Measurements from ENCODE around the gene STEAP4. TPM values are rescaled to one million over a fixed set of nuclear protein-coding genes. Genes with fewer than 3 reads are reported as not detected.

STEAP4 gene
- total and polyA plus RNA-seq, 2 donors (not counting 1 experiment from before 2014, with no cell fraction given), result 0.94 to 0.99 TPM

DNA sequence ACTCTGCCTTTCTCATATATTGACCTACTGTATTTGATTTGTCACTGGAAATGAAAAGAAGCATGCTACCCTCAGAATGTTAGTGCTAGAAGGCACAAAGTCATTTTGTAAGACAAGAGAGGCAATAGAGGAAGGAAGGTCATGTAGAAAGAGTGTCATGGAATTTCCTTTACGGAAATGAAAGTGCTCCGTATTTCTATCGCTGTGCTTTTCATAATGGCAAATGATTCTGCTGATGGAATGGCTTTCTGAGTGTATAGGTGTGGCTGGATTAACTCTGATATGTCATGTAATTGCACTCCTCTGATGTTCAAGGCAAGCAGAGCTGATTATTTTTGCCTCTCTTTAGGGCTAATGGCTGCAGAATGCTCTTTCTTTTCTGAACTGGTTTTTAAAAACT is 15.5 kb upstream of the STEAP4 start:
- DNase-seq (ENCODE audit: low read depth in 2 of 2), result no peak
- Histone ChIP-seq H3K9ac (ENCODE audit: insufficient read depth, low read length) (no peak overlapping the region), H3K79me2 (ENCODE audit: control insufficient read depth, insufficient read depth, low read length) (no peaks in the 10 kb centered on the region), H3K36me3 (ENCODE audit: control insufficient read depth, insufficient read depth, low read length) (no peaks in the 10 kb centered on the region), H3K4me2 (ENCODE audit: extremely low read depth, insufficient read depth, low read length) (no peak overlapping the region), H4K20me1 (ENCODE audit: control insufficient read depth, extremely low read depth, insufficient read depth, low read length) (no peaks in the 10 kb centered on the region), H2AFZ (ENCODE audit: low read length) (no peak overlapping the region), H3K27me3 (ENCODE audit: control insufficient read depth, insufficient read depth, low read length) (no peaks in the 10 kb centered on the region), H3K4me1 (ENCODE audit: control insufficient read depth, extremely low read depth, insufficient read depth, low read length) (no peaks in the 10 kb centered on the region), H3K9me3 (ENCODE audit: control insufficient read depth, insufficient read depth, low read depth, low read length) (no peaks in the 10 kb centered on the region), H3K4me3 (replicated peaks in 1 of 4; ENCODE audit: control extremely low read depth in 1 of 4, insufficient read depth in 1 of 4, low read depth in 3 of 4, low read length in 4 of 4) (no peak overlapping the region), H3K27ac (ENCODE audit: insufficient read depth, low read length) (no peak overlapping the region)
- TF ChIP-seq, protein P1, sequence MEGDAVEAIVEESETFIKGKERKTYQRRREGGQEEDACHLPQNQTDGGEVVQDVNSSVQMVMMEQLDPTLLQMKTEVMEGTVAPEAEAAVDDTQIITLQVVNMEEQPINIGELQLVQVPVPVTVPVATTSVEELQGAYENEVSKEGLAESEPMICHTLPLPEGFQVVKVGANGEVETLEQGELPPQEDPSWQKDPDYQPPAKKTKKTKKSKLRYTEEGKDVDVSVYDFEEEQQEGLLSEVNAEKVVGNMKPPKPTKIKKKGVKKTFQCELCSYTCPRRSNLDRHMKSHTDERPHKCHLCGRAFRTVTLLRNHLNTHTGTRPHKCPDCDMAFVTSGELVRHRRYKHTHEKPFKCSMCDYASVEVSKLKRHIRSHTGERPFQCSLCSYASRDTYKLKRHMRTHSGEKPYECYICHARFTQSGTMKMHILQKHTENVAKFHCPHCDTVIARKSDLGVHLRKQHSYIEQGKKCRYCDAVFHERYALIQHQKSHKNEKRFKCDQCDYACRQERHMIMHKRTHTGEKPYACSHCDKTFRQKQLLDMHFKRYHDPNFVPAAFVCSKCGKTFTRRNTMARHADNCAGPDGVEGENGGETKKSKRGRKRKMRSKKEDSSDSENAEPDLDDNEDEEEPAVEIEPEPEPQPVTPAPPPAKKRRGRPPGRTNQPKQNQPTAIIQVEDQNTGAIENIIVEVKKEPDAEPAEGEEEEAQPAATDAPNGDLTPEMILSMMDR (conservative IDR thresholded peaks at IDR 0.05 in 1 of 2, IDR thresholded peaks at IDR 0.05 in 1 of 2; ENCODE audit: low read depth in 1 of 2, low read length in 2 of 2), result no peak
- TF ChIP-seq EZH2 (IDR thresholded peaks at IDR 0.05; ENCODE audit: low read length, missing control alignments), result no peak

DNA sequence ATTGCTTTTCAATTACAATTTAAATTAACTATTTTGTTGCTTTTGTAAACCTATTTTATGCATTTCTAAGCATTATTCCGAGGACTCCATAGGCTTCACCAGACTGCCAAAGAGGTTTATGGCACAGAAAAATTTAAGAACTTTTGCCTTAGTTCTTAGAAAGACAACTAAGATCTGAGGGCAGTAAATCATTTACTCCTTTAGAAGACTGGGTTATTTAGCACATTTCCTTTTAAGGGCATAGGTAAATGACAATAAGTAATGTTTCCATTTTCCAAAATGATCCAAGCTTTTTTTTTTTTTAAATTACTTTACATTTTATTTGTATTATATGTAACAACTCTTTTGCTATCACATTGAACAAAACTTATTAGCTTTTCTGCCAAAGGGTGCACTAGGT is 15.0 kb upstream of the STEAP4 start:
- Histone ChIP-seq H3K27me3 (ENCODE audit: control insufficient read depth, insufficient read depth, low read length) (no peaks in the 10 kb centered on the region), H3K79me2 (ENCODE audit: control insufficient read depth, insufficient read depth, low read length) (no peaks in the 10 kb centered on the region), H3K4me2 (ENCODE audit: extremely low read depth, insufficient read depth, low read length) (no peak overlapping the region), H3K9ac (ENCODE audit: insufficient read depth, low read length) (no peak overlapping the region), H3K27ac (ENCODE audit: insufficient read depth, low read length) (no peak overlapping the region), H3K4me3 (replicated peaks in 1 of 4; ENCODE audit: control extremely low read depth in 1 of 4, insufficient read depth in 1 of 4, low read depth in 3 of 4, low read length in 4 of 4) (no peak overlapping the region), H3K36me3 (ENCODE audit: control insufficient read depth, insufficient read depth, low read length) (no peaks in the 10 kb centered on the region), H2AFZ (ENCODE audit: low read length) (no peak overlapping the region), H3K4me1 (ENCODE audit: control insufficient read depth, extremely low read depth, insufficient read depth, low read length) (no peaks in the 10 kb centered on the region), H3K9me3 (ENCODE audit: control insufficient read depth, insufficient read depth, low read depth, low read length) (no peaks in the 10 kb centered on the region), H4K20me1 (ENCODE audit: control insufficient read depth, extremely low read depth, insufficient read depth, low read length) (no peaks in the 10 kb centered on the region)
- TF ChIP-seq EZH2 (IDR thresholded peaks at IDR 0.05; ENCODE audit: low read length, missing control alignments), result no peak
- TF ChIP-seq, protein P1 (conservative IDR thresholded peaks at IDR 0.05 in 1 of 2, IDR thresholded peaks at IDR 0.05 in 1 of 2; ENCODE audit: low read depth in 1 of 2, low read length in 2 of 2), result no peak
- no peak for DNase-seq (ENCODE audit: low read depth in 2 of 2)

- no peaks in the 10 kb centered on the region for H3K36me3 ChIP-seq (ENCODE audit: control insufficient read depth, insufficient read depth, low read length)
- no peak overlapping the region for H3K27ac ChIP-seq (ENCODE audit: insufficient read depth, low read length)
- H3K9ac ChIP-seq (ENCODE audit: insufficient read depth, low read length), result no peak overlapping the region
- H3K4me2 ChIP-seq (ENCODE audit: extremely low read depth, insufficient read depth, low read length), result no peak overlapping the region
- no peaks in the 10 kb centered on the region for H3K27me3 ChIP-seq (ENCODE audit: control insufficient read depth, insufficient read depth, low read length)
- H3K4me3 ChIP-seq (replicated peaks in 1 of 4; ENCODE audit: control extremely low read depth in 1 of 4, insufficient read depth in 1 of 4, low read depth in 3 of 4, low read length in 4 of 4), result no peak overlapping the region
- H3K4me1 ChIP-seq (ENCODE audit: control insufficient read depth, extremely low read depth, insufficient read depth, low read length), result no peaks in the 10 kb centered on the region
- no peak overlapping the region for H2AFZ ChIP-seq (ENCODE audit: low read length)
- H3K79me2 ChIP-seq (ENCODE audit: control insufficient read depth, insufficient read depth, low read length), result no peaks in the 10 kb centered on the region
- no peaks in the 10 kb centered on the region for H4K20me1 ChIP-seq (ENCODE audit: control insufficient read depth, extremely low read depth, insufficient read depth, low read length)
- H3K9me3 ChIP-seq (ENCODE audit: control insufficient read depth, insufficient read depth, low read depth, low read length), result no peaks in the 10 kb centered on the region
- DNase-seq (ENCODE audit: low read depth in 2 of 2), result no peak
- TF ChIP-seq, protein P1 (conservative IDR thresholded peaks at IDR 0.05 in 1 of 2, IDR thresholded peaks at IDR 0.05 in 1 of 2; ENCODE audit: low read depth in 1 of 2, low read length in 2 of 2), result no peak
- TF ChIP-seq EZH2 (IDR thresholded peaks at IDR 0.05; ENCODE audit: low read length, missing control alignments), result no peak
These were observed 11.5 kb upstream of the STEAP4 start for GRCh38 chr7:88318196-88318595.

Measured in fibroblast of lung (primary cell).